Stimulated activated CD8-positive, alpha-beta memory T cell treated with anti-CD3 and anti-CD28 coated beads, Interleukin-2, amount 100 ng/mL, for 48 hours (primary cell): ENCODE data around the gene C1QTNF1.

Experiments
- DNase-seq, 2 donors: peaks; one replicate each; pipeline ENCODE4 v3.0.0-alpha.2; 2020; ENCODE audit warnings: low read depth in 2 of 2

The C1QTNF1 gene

GRCh38 chr17:79091226-79091670 is 67.3 kb downstream of the C1QTNF1 start:
- no peak for DNase-seq

DNA sequence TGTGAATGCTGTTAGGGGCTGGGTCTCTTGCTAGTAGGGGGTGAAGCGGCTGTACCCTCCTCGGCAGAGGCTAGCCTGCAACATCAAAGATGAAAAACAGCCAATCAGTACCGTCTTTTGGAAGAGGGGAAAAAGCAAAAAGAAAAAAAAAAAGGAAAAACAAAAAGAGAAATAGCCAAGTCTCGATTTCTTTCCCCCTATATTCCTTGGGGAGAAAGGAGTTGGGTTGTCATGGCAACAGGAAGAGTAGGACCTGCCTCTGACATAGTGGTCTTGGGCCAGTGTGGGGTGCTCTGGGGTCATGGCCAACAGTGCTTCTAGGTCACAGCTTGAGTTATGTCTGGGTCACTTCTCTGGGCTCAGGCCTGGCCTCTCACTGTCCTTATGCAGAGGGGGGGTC is 68.6 kb downstream of the C1QTNF1 start:
- no peak for DNase-seq

GRCh38 chr17:79093270-79093669 is 69.3 kb downstream of the C1QTNF1 start:
- DNase-seq = no peak

DNA sequence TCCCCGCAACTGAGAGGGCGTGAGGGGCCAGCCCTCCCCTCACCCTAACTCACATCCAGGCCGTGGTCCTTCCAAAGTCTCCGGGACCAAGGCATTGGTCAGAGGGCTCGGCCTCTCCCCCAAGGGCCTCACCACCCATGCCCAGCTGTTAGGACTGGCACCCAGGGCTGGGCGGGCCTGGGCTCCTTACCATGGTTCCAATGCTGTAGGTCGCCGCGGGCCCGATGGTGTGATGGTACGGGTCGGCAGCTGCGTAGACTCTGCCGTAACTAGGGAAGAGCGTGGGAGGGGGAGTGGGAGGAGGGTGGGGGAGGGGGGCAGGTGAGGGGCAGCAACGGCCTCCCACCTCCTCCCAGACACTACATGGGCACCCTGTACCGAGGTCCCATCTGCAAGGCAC is 70.3 kb downstream of the C1QTNF1 start:
- no peak for DNase-seq

DNA sequence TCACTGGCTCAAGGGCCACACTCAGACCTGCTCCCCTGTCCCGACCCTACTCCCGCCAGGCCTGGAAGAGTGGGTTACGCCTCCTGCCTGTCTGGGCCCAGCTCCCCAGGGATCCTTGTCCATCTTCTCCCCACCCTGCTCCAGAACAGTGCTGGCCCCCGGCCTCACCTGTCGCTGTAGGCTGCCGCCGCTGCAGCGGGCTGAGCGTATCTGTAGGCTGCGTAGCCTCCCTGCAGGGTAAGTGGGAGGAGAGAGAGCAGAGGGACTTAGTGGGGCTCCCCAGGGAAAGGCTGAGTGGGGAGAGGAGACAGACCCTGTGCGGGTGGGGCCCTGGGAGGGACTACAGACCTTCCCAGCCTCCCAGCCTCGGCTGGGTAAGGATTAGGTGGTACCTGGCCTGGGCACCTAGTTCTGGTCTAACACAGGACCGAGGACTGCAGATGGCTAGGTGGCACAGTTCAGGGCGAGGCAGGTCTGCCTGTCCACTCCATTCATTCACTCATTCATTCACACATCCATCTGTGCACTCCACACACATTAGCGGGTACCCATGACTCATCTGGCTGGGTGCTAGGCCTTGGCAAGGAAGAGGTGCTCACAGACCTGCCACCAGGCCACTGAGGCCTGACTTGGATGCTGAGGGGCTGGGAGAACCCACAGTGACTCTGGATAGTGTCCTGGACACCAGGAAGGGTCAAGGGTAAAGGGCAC is 71.5 kb downstream of the C1QTNF1 start:
- DNase-seq = no peak

- no peak for DNase-seq
These were observed 72.5 kb downstream of the C1QTNF1 start for GRCh38 chr17:79096477-79096876.

- no peak for DNase-seq
These were observed 73.5 kb downstream of the C1QTNF1 start for GRCh38 chr17:79097226-79098055.

DNA sequence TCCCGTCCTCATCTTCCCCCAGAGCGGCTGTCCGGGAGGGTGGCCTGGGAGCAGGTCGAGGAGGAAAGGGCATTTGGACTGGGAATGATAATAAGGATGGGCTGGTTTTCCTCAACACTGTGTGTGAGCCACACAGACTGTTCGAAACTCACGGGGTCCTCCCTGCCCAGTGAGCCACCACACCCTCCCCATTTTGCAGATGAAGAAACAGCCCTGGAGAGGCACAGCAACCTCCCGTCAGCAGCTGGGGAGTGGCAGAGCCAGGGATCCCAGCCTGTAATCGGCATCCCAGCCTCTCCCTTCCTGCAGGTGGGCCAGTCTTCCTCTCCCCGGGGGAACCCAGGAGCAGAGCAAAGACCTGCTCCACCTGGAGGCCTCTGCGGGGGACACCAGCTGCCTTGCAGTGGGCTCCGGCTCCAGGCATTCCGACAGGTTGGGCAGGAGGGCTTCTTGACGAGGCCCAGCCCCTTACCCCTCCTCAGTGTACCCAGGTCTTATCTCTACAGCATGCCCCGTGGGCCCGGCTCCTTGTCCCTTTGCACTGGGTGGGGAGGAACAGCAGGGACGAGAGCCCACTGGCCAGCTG is 74.4 kb downstream of the C1QTNF1 start:
- no peak for DNase-seq
